Mesendoderm (in vitro differentiated cells): Measurements from ENCODE around the gene CA4.

ENCODE experiments used
- DNase-seq: peaks from one replicate; pipeline ENCODE4 v3.0.0; 2013
- H2AK5ac ChIP-seq: 2 replicates; pipeline ENCODE4 v1.6.1; 2013; ENCODE audit warnings: low read length, inconsistent platforms
- H2BK120ac ChIP-seq: 2 replicates; pipeline ENCODE4 v1.6.1; 2013; ENCODE audit warnings: low read depth, mild to moderate bottlenecking, low read length, moderate library complexity, mixed read lengths
- H2BK15ac ChIP-seq: replicated peaks from 2 replicates; pipeline ENCODE4 v1.6.1; 2013; ENCODE audit warnings: low read depth, mild to moderate bottlenecking, moderate library complexity
- H2BK5ac ChIP-seq: 2 replicates; pipeline ENCODE4 v1.6.1; 2013; ENCODE audit warnings: low read length, inconsistent platforms
- H3K18ac ChIP-seq: 2 replicates; pipeline ENCODE4 v1.6.1; 2013; ENCODE audit warnings: mild to moderate bottlenecking, low read length, mixed read lengths
- H3K23ac ChIP-seq: one replicate; pipeline ENCODE4 v1.6.1; 2013; ENCODE audit warnings: low read length
- H3K27ac ChIP-seq: 2 replicates; pipeline ENCODE4 v1.5.1; 2013; ENCODE audit warnings: low read depth, mild to moderate bottlenecking, inconsistent platforms, low read length, moderate library complexity
- H3K27me3 ChIP-seq: 2 replicates; pipeline ENCODE4 v1.6.1; 2013; ENCODE audit warnings: low read length, control low read depth, mild to moderate bottlenecking, inconsistent platforms; ENCODE audit not compliant: insufficient read depth, poor library complexity
- H3K36me3 ChIP-seq: 2 replicates; pipeline ENCODE4 v1.6.1; 2013; ENCODE audit warnings: low read length, inconsistent platforms; ENCODE audit not compliant: control insufficient read depth, insufficient read depth
- H3K4ac ChIP-seq: one replicate; pipeline ENCODE4 v1.6.1; 2013; ENCODE audit warnings: low read depth, mild to moderate bottlenecking, low read length, moderate library complexity
- H3K4me1 ChIP-seq: 2 replicates; pipeline ENCODE4 v1.6.1; 2013; ENCODE audit warnings: low read depth, low read length, inconsistent platforms; ENCODE audit not compliant: control insufficient read depth
- H3K4me2 ChIP-seq: 2 replicates; pipeline ENCODE4 v1.6.1; 2013; ENCODE audit warnings: low read length
- H3K4me3 ChIP-seq: 2 replicates; pipeline ENCODE4 v1.5.1; 2013; ENCODE audit warnings: mild to moderate bottlenecking, low read length
- H3K56ac ChIP-seq: one replicate; pipeline ENCODE4 v1.6.1; 2013; ENCODE audit warnings: low read length
- H3K79me1 ChIP-seq: 2 replicates; pipeline ENCODE4 v1.6.1; 2013; ENCODE audit warnings: low read length, inconsistent platforms
- H3K79me2 ChIP-seq: 2 replicates; pipeline ENCODE4 v1.6.1; 2013; ENCODE audit warnings: mild to moderate bottlenecking, low read length; ENCODE audit not compliant: control insufficient read depth, insufficient read depth
- H3K9ac ChIP-seq: 2 replicates; pipeline ENCODE4 v1.6.1; 2013; ENCODE audit warnings: low read length, inconsistent platforms
- H4K5ac ChIP-seq: one replicate; pipeline ENCODE4 v1.6.1; 2013; ENCODE audit warnings: low read length
- H4K8ac ChIP-seq: one replicate; pipeline ENCODE4 v1.6.1; 2013; ENCODE audit warnings: low read depth, mild to moderate bottlenecking, control low read depth, low read length, moderate library complexity
- WGBS: extraction: QIAGEN DNeasy Blood & Tissue Kit; methylation state at CpG from one replicate; pipeline ENCODE4 v1.1.7; 2013; ENCODE audit warnings: low lambda C conversion rate, missing lambda C conversion rate; ENCODE audit not compliant: insufficient coverage; ENCODE audit errors: extremely low coverage; 5-methylcytosine and 5-hydroxymethylcytosine counted together

The CA4 gene

DNA sequence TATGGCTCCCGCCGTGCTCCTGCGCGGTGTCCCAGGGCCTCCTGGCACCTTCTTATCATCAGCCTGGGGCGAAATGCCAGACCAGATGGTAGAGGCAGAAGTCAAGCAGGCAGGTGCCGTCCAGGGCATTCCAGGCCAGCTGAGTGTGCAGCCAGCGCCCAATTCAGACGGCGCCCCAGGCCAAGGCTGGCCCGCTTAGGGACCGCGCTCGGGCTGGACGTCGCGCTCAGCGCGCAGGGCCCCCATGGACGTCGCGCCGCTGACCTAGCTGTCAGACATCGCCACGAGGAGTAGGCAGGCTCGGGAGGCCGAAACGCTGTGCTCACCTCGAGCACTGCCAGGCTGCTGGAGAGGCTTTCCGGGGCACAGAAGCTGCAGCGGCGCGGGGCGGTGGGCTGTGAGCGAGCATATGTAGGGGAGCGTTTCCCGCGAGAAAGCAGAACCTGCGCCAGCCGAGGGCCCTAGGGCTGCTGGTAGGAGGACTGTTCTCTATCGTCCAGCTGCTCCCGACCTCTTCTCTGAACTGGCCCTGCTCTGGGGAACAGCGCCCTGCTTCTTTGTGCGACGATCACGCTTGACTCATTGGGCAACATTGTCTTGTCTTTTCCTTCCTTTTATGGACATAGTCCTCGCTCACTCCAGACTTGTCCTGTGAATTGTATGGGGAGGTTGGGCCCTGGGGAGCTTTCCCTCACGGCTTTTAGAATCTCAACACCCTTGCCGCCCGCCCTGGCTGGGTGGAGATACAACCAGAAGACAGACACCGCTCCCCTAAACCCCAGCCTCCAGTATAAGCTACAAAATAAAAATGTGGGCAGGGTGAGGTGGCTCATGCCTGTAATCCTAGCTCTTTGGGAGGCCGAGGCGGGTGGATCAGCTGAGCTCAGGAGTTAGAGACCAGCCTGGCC, 8.4 kb upstream of the CA4 start:
- H4K5ac ChIP-seq, result no peak overlapping the region
- H3K23ac ChIP-seq, result no peak overlapping the region
- no peak overlapping the region for H3K56ac ChIP-seq
- H3K79me2 ChIP-seq, result no peaks in the 10 kb centered on the region
- no peak overlapping the region for H2AK5ac ChIP-seq
- no peak overlapping the region for H2BK5ac ChIP-seq
- no peak overlapping the region for H3K18ac ChIP-seq
- WGBS, result no CpG with 5 or more reads among the region's 52 CpGs
- H4K8ac ChIP-seq, result no peak overlapping the region
- no peak overlapping the region for H2BK120ac ChIP-seq
- H2BK15ac ChIP-seq, result no peak overlapping the region
- no peaks in the 10 kb centered on the region for H3K36me3 ChIP-seq
- H3K4me3 ChIP-seq, result no peak overlapping the region
- peaks cover 2% of the 10 kb centered on the region for H3K4me1 ChIP-seq
- H3K9ac ChIP-seq, result no peak overlapping the region
- DNase-seq, result no peak
- H3K27me3 ChIP-seq, result peaks cover 41% of the 10 kb centered on the region
- peak overlapping the region; percentile 4 for H3K4me2 ChIP-seq
- no peak overlapping the region for H3K27ac ChIP-seq
- H3K4ac ChIP-seq, result no peak overlapping the region
- no peaks in the 10 kb centered on the region for H3K79me1 ChIP-seq

DNA sequence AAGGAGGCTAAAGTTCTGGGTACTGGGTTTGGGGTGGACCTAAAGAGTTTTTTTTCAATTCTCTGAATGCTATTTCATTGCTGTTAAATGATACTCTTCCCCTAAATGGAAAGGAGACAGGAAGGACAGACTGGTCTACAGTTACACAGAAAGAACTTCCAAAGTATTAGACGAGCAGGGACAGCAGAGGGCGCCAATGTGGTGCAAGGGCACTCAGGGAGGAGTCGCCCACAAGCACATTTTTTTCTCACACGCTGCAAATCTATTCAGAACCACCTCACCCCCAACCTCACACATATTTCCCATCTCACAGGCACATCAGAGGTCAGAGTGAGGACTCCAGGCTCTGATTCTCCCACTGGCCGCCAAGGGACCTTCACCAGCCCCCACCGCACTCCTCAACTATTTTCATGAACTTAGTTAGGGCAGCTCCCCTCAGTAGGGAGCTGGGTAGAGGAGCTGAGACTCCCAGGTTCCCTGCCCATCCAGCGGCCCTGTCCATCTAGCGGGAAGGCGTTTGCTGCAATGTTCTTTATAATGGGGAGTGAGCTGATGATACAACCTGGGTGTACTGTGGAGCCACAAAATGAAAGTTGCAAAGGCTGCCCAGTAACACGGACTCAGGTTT, 6.8 kb upstream of the CA4 start:
- Histone ChIP-seq H3K36me3 (no peaks in the 10 kb centered on the region), H3K4me3 (no peak overlapping the region), H3K79me1 (no peaks in the 10 kb centered on the region), H3K79me2 (no peaks in the 10 kb centered on the region), H2BK120ac (no peak overlapping the region), H2BK5ac (no peak overlapping the region), H4K8ac (no peak overlapping the region), H3K4me1 (peaks cover 2% of the 10 kb centered on the region), H3K23ac (no peak overlapping the region), H3K4ac (no peak overlapping the region), H3K9ac (peak overlapping the region; percentile 40), H3K56ac (peak overlapping the region; percentile 8), H3K27ac (no peak overlapping the region), H3K4me2 (peak overlapping the region; percentile 47), H4K5ac (no peak overlapping the region), H2BK15ac (no peak overlapping the region), H3K18ac (no peak overlapping the region), H2AK5ac (no peak overlapping the region), H3K27me3 (peaks cover 34% of the 10 kb centered on the region)
- peak; percentile 93 for DNase-seq
- no CpG with 5 or more reads among the region's 10 CpGs for WGBS

DNA sequence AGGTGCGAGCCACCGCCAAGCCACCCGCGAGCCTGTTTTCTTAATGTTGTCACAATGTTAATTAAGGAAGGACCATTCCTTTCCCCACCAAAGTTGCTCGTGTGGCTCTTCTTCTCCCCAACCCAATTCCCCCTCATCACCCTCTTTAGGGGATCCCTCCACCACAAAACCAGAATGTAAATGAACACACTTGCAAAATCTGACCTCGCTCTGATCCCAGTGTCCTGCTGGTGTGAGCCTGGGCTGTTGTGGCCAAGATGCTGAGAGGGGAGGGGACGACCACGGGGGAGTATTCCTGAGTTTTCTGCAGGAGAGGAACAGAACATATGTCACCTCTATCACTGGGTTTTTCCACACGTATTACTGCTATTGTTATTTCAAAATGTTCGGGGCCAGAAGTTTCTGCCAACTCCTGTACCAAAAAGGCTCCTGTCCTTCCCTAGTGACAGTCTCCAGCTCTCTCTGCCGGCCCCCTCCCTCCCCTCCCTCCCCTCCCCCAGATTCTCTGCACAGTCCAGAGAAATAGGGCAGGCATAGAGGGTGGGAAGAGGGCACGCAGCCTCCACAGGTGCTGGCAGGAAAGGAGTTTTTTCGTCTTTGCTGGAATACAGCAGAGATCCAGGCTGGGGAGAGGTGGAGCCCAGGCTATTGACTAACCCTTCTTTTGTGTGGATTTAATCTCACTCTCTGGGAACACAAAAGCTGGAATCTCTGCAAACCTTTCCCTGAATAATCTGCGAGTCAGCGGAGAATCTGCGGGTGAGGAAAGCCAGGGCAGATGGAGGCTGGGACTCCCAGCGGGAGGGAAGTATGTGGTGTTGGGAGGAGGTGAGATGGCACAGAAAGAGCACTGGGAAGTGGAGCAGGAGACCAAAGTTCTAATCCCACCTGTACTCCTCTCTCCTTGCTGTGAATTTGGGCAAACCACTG, 4.5 kb upstream of the CA4 start:
- Histone ChIP-seq H3K27ac (no peak overlapping the region), H3K79me2 (no peaks in the 10 kb centered on the region), H2BK5ac (no peak overlapping the region), H3K4me1 (peaks cover 2% of the 10 kb centered on the region), H3K56ac (no peak overlapping the region), H3K4me2 (no peak overlapping the region), H3K23ac (no peak overlapping the region), H3K79me1 (no peaks in the 10 kb centered on the region), H3K36me3 (no peaks in the 10 kb centered on the region), H3K4me3 (no peak overlapping the region), H3K27me3 (peaks cover 30% of the 10 kb centered on the region), H2BK15ac (no peak overlapping the region), H2BK120ac (no peak overlapping the region), H4K5ac (no peak overlapping the region), H3K18ac (no peak overlapping the region), H2AK5ac (no peak overlapping the region), H3K9ac (no peak overlapping the region), H3K4ac (no peak overlapping the region), H4K8ac (no peak overlapping the region)
- WGBS, result no CpG with 5 or more reads among the region's 17 CpGs
- DNase-seq, result no peak

DNA sequence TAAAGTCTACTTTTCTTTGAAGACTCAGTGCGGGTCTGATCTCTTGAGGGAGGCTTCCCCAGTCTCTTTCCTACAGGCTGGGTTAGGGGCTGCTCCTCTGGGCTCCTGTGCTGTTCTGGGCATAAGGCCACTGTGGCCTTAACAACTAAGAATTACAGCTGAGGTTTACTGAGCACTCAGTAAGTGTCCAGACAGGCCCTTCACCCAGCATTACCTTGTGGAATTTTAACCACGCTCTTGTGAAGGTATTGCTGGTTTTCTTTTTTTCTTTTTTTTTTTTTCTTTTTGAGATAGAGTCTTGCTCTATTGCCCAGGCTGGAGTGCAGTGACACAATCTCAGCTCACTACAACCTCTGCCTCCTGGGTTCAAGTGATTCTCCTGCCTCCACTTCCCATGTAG, 3.6 kb upstream of the CA4 start:
- no peak overlapping the region for H3K18ac ChIP-seq
- H2BK5ac ChIP-seq, result no peak overlapping the region
- H3K4me1 ChIP-seq, result peaks cover 2% of the 10 kb centered on the region
- no peak overlapping the region for H3K23ac ChIP-seq
- H2BK15ac ChIP-seq, result no peak overlapping the region
- no peaks in the 10 kb centered on the region for H3K79me2 ChIP-seq
- H3K4me2 ChIP-seq, result no peak overlapping the region
- DNase-seq, result no peak
- H3K79me1 ChIP-seq, result no peaks in the 10 kb centered on the region
- H4K5ac ChIP-seq, result no peak overlapping the region
- H3K4ac ChIP-seq, result no peak overlapping the region
- H3K56ac ChIP-seq, result no peak overlapping the region
- H3K9ac ChIP-seq, result no peak overlapping the region
- no peak overlapping the region for H2AK5ac ChIP-seq
- no peak overlapping the region for H4K8ac ChIP-seq
- H3K36me3 ChIP-seq, result no peaks in the 10 kb centered on the region
- no peak overlapping the region for H2BK120ac ChIP-seq
- H3K27me3 ChIP-seq, result peaks cover 30% of the 10 kb centered on the region
- no peak overlapping the region for H3K27ac ChIP-seq
- no CpG with 5 or more reads among the region's 2 CpGs for WGBS
- no peak overlapping the region for H3K4me3 ChIP-seq

DNA sequence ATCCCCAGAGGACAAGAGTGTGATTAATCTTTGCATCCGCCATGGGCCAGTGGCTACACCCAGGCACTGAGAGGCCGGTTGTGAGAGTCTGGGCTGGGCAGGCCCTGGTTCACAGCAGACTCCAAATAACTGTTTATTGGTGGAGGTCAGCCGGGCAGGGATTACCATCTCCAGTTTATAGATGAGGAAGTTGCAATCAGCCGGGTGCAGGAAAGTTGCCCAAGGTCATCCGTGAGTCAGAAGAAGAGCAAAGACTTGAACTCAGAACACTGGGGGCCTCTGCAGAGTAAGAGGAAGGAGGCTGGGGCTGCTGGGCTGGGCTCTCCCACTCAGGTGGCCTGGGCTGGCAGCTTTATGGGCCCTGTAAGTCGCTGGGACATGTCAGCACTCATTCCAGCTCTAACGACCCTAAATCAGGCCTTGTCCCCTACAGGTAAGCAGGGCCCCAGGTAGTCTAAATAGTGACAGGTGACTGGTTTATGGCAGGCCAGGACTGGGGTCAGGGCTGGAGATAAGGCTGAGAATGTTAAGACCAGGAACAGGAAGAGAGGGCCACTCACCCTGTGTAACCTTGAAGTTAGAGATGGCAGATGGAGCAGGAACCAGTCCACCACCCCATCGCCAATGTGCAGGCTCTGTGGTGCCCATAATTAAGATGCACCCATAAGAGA, 2.1 kb upstream of the CA4 start:
- Histone ChIP-seq H2AK5ac (no peak overlapping the region), H3K56ac (no peak overlapping the region), H2BK5ac (no peak overlapping the region), H3K79me1 (no peaks in the 10 kb centered on the region), H4K5ac (no peak overlapping the region), H3K18ac (no peak overlapping the region), H3K4me3 (no peak overlapping the region), H3K4me1 (no peaks in the 10 kb centered on the region), H3K79me2 (no peaks in the 10 kb centered on the region), H3K36me3 (no peaks in the 10 kb centered on the region), H3K27ac (no peak overlapping the region), H3K4ac (no peak overlapping the region), H2BK120ac (no peak overlapping the region), H3K23ac (no peak overlapping the region), H3K27me3 (peaks cover 28% of the 10 kb centered on the region), H3K9ac (no peak overlapping the region), H3K4me2 (no peak overlapping the region), H4K8ac (no peak overlapping the region), H2BK15ac (no peak overlapping the region)
- no peak for DNase-seq
- no CpG with 5 or more reads among the region's 8 CpGs for WGBS
